Endothelial cell of umbilical vein (primary cell): ENCODE results near the gene RSPH3. TPM values are rescaled to one million over a fixed set of nuclear protein-coding genes. Genes with fewer than 3 reads are reported as not detected.

Experiments used
- BruUV-seq: library from RNA; stranded (reverse); fragments of 400-500 nt; replicated peaks from 2 replicates; lab custom pipeline; 2021; lab: Mats Ljungman, UMichigan
- CTCF ChIA-PET: fragments of 300-600, 350-600 bp; sonication (Branson Sonifier 250); formaldehyde crosslinking; loops from one replicate; lab custom pipeline; 2021; ENCODE audit warnings: antibody characterized with exemption, inconsistent platforms; lab: Charles Lee
- POLR2A ChIA-PET: fragments of 300-600, 350-600 bp; sonication (Branson Sonifier 250); formaldehyde crosslinking; loops from one replicate; lab custom pipeline; 2021; ENCODE audit warnings: antibody characterized with exemption, inconsistent platforms; lab: Charles Lee
- DNase-seq: peaks from one replicate; pipeline ENCODE4 v3.0.0-alpha.2; 2011; ENCODE audit warnings: low read depth, low spot score
- FAIRE-seq: peaks from 2 replicates; lab custom pipeline; 2011; peaks lifted over from hg19 to GRCh38; lab: Jason Lieb, UNC
- H2AFZ ChIP-seq: 2 replicates; pipeline ENCODE4 v1.6.0; 2012; ENCODE audit warnings: low read depth, low read length, control low read depth, inconsistent platforms
- H3K27ac ChIP-seq: 2 replicates; pipeline ENCODE4 v1.5.1; 2011; ENCODE audit warnings: low read depth, mild to moderate bottlenecking, control low read depth, low read length, moderate library complexity; ENCODE audit not compliant: insufficient read depth
- H3K27me3 ChIP-seq, 2 experiments: 2 replicates each; pipeline versions ENCODE4 v1.6.0 to v1.6.1; 2011; ENCODE audit warnings: low read length in 2 of 2, mixed read lengths in 1 of 2; ENCODE audit not compliant: control insufficient read depth in 2 of 2, insufficient read depth in 2 of 2
- H3K36me3 ChIP-seq, 2 experiments: 2 replicates in 1 of 2; 3 replicates in 1 of 2; pipeline ENCODE4 v1.5.1; 2011; ENCODE audit warnings: low read length in 2 of 2, mild to moderate bottlenecking in 1 of 2, moderate library complexity in 1 of 2; ENCODE audit not compliant: control insufficient read depth in 2 of 2, insufficient read depth in 2 of 2; ENCODE audit errors: extremely low read depth in 1 of 2
- H3K4me1 ChIP-seq: 3 replicates; pipeline ENCODE4 v1.5.1; 2011; ENCODE audit warnings: mild to moderate bottlenecking, low read length; ENCODE audit not compliant: control insufficient read depth, insufficient read depth; ENCODE audit errors: extremely low read depth
- H3K4me2 ChIP-seq: 2 replicates; pipeline ENCODE4 v1.6.1; 2011; ENCODE audit warnings: low read length, control low read depth, mixed read lengths; ENCODE audit not compliant: insufficient read depth
- H3K4me3 ChIP-seq, 3 experiments: fragments of 200-600 bp in 1 of 3; sonication (generic), shearing (Covaris generic) in 1 of 3; replicated peaks in 1 of 3; 2 replicates each; pipeline ENCODE4 v1.5.1; 2011 to 2016; ENCODE audit warnings: control low read depth in 3 of 3, low read length in 3 of 3, mild to moderate bottlenecking in 2 of 3, inconsistent platforms in 1 of 3, low read depth in 1 of 3, moderate library complexity in 1 of 3; ENCODE audit not compliant: insufficient read depth in 1 of 3
- H3K79me2 ChIP-seq: 2 replicates; pipeline ENCODE4 v1.6.0; 2012; ENCODE audit warnings: low read length, inconsistent platforms; ENCODE audit not compliant: control insufficient read depth, insufficient read depth
- H3K9ac ChIP-seq: replicated peaks from 2 replicates; pipeline ENCODE3; 2011; ENCODE audit warnings: low read length, control low read depth; ENCODE audit not compliant: insufficient read depth; ENCODE audit errors: extremely low read depth
- H3K9me1 ChIP-seq: replicated peaks from 3 replicates; pipeline ENCODE4 v1.6.0; 2011; ENCODE audit warnings: mild to moderate bottlenecking, low read length; ENCODE audit not compliant: control insufficient read depth, insufficient read depth; ENCODE audit errors: extremely low read depth
- H3K9me3 ChIP-seq: replicated peaks from 2 replicates; pipeline ENCODE4 v1.5.1; 2012; ENCODE audit warnings: low read length, inconsistent platforms; ENCODE audit not compliant: control insufficient read depth, insufficient read depth
- H4K20me1 ChIP-seq: replicated peaks from 2 replicates; pipeline ENCODE3; 2011; ENCODE audit warnings: mild to moderate bottlenecking, low read length; ENCODE audit not compliant: control insufficient read depth, insufficient read depth; ENCODE audit errors: extremely low read depth
- EZH2 ChIP-seq: IDR thresholded peaks from 2 replicates; pipeline ENCODE4 v1.6.1; 2012; ENCODE audit warnings: borderline replicate concordance, low read depth, mild to moderate bottlenecking, moderate library complexity, low read length, inconsistent platforms; ENCODE audit not compliant: severe bottlenecking
- FOS ChIP-seq: IDR thresholded peaks from 2 replicates; pipeline ENCODE4 v1.6.1; 2011; ENCODE audit warnings: mild to moderate bottlenecking, low read length, moderate library complexity, borderline replicate concordance; ENCODE audit not compliant: insufficient read depth
- GATA2 ChIP-seq: IDR thresholded peaks from 2 replicates; pipeline ENCODE4 v1.7.0; 2011; ENCODE audit warnings: low read depth, mild to moderate bottlenecking, moderate library complexity, mixed read lengths, low read length; ENCODE audit not compliant: insufficient read length, insufficient read depth
- JUN ChIP-seq: IDR thresholded peaks from 2 replicates; pipeline ENCODE4 v1.6.1; 2011; ENCODE audit warnings: borderline replicate concordance, low read depth; ENCODE audit not compliant: insufficient read length, insufficient read depth
- MAX ChIP-seq: IDR thresholded peaks from 2 replicates; pipeline ENCODE4 v1.6.1; 2011; ENCODE audit not compliant: insufficient read depth, insufficient read length
- MYC ChIP-seq: IDR thresholded peaks from one replicate; pipeline ENCODE4 v1.6.1; 2011; ENCODE audit warnings: mild to moderate bottlenecking, low read depth, low read length
- POLR2A ChIP-seq: IDR thresholded peaks from 2 replicates; pipeline ENCODE4 v1.6.1; 2012; ENCODE audit warnings: low read depth, mild to moderate bottlenecking, control low read depth, low read length
- POLR2AphosphoS5 ChIP-seq: IDR thresholded peaks from 2 replicates; pipeline ENCODE4 v1.6.1; 2012; ENCODE audit warnings: low read depth, mild to moderate bottlenecking, control low read depth, low read length, moderate library complexity; ENCODE audit not compliant: insufficient read depth
- dilution Hi-C: fragments of 300-500 bp; cut with MboI; formaldehyde crosslinking; loops from one replicate; pipeline ENCODE4 v1.15.0; 2019; ENCODE audit warnings: low sequenced_read_pairs; ENCODE audit not compliant: extremely low pct_ligation_motif_present
- intact Hi-C: fragments of 100-400 bp; cut with micrococcal nuclease; formaldehyde crosslinking; loops from one replicate; pipeline ENCODE4 v1.10.0; 2022
- polyA plus RNA-seq, 4 experiments: library from polyadenylated mRNA; depleted of rRNA in 3 of 4; stranded (reverse) in 3 of 4; unstranded in 1 of 4; fragments of >200 nt; gene quantifications; 2 replicates each; pipeline versions ENCODE4 v1.2.1 to v1.2.3, GENCODE V29; 2011 to 2012; ENCODE audit warnings: missing spikeins in 1 of 4
- total RNA-seq: library from RNA; stranded (reverse); gene quantifications from 2 replicates; pipeline ENCODE4 v1.2.3, GENCODE V29; 2021
- TF ChIP-seq, protein P1 (sequence below), 2 donors: IDR thresholded peaks; 1 replicate in 1 of 2; 2 replicates in 1 of 2; pipeline ENCODE4 v1.5.1; 2011; ENCODE audit warnings: low read length in 2 of 2, mild to moderate bottlenecking in 2 of 2, moderate library complexity in 2 of 2, control low read depth in 1 of 2, inconsistent platforms in 1 of 2, low read depth in 1 of 2; ENCODE audit not compliant: insufficient read depth in 1 of 2; ENCODE audit errors: extremely low read depth in 1 of 2

Gene RSPH3
- total and polyA plus RNA-seq, 2 donors (not counting 3 experiments of a cell fraction or from before 2014, with no cell fraction given): 0.66 to 3.3 TPM

DNA sequence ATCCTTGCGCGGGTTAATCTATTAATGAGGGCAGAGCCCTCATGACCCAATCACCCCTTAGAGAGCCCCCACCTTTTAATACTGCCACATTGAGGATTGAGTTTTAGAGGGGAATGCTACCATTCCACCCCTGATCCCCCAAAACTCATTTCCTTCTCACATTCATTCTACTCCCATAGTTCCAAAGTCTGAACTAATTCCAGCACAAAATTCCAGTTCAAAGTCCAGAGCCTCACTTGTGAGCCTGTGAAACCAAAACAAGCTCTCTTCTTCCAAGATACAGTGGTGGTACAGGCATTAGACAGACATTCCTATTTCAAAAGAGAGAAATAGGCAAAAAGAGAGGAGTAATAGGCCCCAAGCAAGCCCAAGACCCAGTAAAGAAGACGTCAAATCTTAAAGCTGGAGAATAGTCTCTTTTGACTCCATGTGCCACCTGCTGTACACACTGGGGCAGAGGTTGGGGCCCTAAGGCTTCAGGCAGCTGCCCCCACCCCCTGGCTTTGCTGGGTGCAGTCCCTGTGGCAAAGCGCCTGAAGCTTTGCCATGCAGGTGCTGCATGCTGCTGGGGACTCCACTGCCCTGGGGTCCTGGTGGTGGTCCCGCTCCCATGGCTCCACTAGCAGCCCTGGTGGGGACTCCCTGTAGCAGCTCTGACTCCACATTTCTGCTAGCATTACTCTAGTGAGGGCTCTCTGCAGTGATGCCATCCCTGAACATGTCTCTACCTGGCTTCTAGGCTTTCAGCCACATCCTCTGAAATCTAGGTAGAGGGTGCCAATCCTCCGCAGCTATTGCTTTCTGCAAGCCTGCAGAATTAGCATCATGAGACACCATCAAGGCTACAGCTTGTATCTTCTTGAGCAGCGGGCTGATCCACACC is 41.3 kb downstream of the RSPH3 start:
- BruUV-seq: no TSS peak
- no peak for TF ChIP-seq MYC
- no peak for TF ChIP-seq POLR2AphosphoS5
- TF ChIP-seq, protein P1, sequence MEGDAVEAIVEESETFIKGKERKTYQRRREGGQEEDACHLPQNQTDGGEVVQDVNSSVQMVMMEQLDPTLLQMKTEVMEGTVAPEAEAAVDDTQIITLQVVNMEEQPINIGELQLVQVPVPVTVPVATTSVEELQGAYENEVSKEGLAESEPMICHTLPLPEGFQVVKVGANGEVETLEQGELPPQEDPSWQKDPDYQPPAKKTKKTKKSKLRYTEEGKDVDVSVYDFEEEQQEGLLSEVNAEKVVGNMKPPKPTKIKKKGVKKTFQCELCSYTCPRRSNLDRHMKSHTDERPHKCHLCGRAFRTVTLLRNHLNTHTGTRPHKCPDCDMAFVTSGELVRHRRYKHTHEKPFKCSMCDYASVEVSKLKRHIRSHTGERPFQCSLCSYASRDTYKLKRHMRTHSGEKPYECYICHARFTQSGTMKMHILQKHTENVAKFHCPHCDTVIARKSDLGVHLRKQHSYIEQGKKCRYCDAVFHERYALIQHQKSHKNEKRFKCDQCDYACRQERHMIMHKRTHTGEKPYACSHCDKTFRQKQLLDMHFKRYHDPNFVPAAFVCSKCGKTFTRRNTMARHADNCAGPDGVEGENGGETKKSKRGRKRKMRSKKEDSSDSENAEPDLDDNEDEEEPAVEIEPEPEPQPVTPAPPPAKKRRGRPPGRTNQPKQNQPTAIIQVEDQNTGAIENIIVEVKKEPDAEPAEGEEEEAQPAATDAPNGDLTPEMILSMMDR (IDR thresholded peaks at IDR 0.05; ENCODE audit: extremely low read depth in 1 of 2, insufficient read depth in 1 of 2, low read depth in 1 of 2, low read length in 2 of 2): no peak
- TF ChIP-seq EZH2: no peak
- no peak for TF ChIP-seq MAX
- TF ChIP-seq JUN: no peak
- no peak for TF ChIP-seq FOS
- TF ChIP-seq POLR2A: no peak
- TF ChIP-seq GATA2: no peak
- no peaks in the 10 kb centered on the region for H3K79me2 ChIP-seq
- no peaks in the 10 kb centered on the region for H3K27me3 ChIP-seq
- H3K4me2 ChIP-seq: no peak overlapping the region
- POLR2A ChIA-PET: no interaction called here
- intact Hi-C loops (no loop called here), dilution Hi-C loops (no loop called here)
- H3K9ac ChIP-seq: no peak overlapping the region
- no peaks in the 10 kb centered on the region for H3K36me3 ChIP-seq
- H2AFZ ChIP-seq: no peak overlapping the region
- no peak overlapping the region for H3K27ac ChIP-seq
- H3K9me1 ChIP-seq: no peaks in the 10 kb centered on the region
- H3K4me3 ChIP-seq: no peak overlapping the region
- no peak for FAIRE-seq
- H4K20me1 ChIP-seq: no peaks in the 10 kb centered on the region
- no peaks in the 10 kb centered on the region for H3K9me3 ChIP-seq
- CTCF ChIA-PET: interaction anchor here (0.5 to 1.7 kb wide), 3 partner anchors 166 to 256 kb away, joined by 3 to 4 read pairs (median 3); no protein-coding TSS in a partner anchor
- no peak for DNase-seq
- H3K4me1 ChIP-seq: no peaks in the 10 kb centered on the region
